ENCODE results near the gene CGREF1.

DNA sequence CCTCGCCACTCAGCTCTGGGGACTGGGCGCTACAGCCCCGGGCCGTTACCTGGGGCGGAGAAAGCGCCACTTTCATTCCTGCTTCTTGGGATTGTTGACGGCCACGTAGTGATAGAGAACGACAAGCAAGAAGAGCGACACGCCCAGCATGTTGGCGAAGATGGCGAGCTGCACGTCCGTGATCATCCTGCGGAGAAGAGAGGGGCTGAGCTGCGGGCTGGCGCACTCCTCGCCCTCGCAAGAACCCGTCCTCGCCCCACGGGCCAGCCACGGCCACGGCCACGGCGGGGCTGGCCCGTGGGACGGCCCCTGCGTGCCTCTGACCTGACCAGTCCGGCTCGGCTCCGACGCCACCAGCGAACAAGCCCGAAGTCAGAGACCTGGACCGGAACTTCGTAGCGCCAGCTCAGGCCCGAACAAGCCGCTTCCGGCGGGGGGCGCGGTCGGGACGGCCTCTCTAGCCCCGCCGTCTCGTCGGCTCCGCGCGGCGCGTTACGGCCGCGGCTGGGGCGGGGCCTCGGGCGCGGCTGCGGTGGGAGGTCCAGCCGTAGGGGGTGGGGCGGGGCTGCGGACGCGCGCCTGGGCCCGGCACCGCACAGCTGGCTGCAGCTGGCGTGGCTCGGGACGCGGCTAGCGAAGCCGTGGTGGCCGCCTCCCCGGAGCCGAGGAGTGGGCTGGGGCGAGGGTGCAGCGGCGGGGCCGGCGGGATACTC lies 47.5 kb downstream of the CGREF1 start, which contains the start of gene OST4:
- peak; percentile 78 for TF ChIP-seq POLR2A (IDR thresholded peaks at IDR 0.05)
- TF ChIP-seq, protein P1, sequence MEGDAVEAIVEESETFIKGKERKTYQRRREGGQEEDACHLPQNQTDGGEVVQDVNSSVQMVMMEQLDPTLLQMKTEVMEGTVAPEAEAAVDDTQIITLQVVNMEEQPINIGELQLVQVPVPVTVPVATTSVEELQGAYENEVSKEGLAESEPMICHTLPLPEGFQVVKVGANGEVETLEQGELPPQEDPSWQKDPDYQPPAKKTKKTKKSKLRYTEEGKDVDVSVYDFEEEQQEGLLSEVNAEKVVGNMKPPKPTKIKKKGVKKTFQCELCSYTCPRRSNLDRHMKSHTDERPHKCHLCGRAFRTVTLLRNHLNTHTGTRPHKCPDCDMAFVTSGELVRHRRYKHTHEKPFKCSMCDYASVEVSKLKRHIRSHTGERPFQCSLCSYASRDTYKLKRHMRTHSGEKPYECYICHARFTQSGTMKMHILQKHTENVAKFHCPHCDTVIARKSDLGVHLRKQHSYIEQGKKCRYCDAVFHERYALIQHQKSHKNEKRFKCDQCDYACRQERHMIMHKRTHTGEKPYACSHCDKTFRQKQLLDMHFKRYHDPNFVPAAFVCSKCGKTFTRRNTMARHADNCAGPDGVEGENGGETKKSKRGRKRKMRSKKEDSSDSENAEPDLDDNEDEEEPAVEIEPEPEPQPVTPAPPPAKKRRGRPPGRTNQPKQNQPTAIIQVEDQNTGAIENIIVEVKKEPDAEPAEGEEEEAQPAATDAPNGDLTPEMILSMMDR (IDR thresholded peaks at IDR 0.05), result peak in 2 of 4 donors; percentile 11 to 34
